Mesendoderm (in vitro differentiated cells): ENCODE measurements around the gene TNPO2.

ENCODE experiments used
- DNase-seq: peaks from one replicate; pipeline ENCODE4 v3.0.0; 2013
- H2AK5ac ChIP-seq: 2 replicates; pipeline ENCODE4 v1.6.1; 2013; ENCODE audit warnings: low read length, inconsistent platforms
- H2BK120ac ChIP-seq: 2 replicates; pipeline ENCODE4 v1.6.1; 2013; ENCODE audit warnings: low read depth, mild to moderate bottlenecking, low read length, moderate library complexity, mixed read lengths
- H2BK15ac ChIP-seq: replicated peaks from 2 replicates; pipeline ENCODE4 v1.6.1; 2013; ENCODE audit warnings: low read depth, mild to moderate bottlenecking, moderate library complexity
- H2BK5ac ChIP-seq: 2 replicates; pipeline ENCODE4 v1.6.1; 2013; ENCODE audit warnings: low read length, inconsistent platforms
- H3K18ac ChIP-seq: 2 replicates; pipeline ENCODE4 v1.6.1; 2013; ENCODE audit warnings: mild to moderate bottlenecking, low read length, mixed read lengths
- H3K23ac ChIP-seq: one replicate; pipeline ENCODE4 v1.6.1; 2013; ENCODE audit warnings: low read length
- H3K27ac ChIP-seq: 2 replicates; pipeline ENCODE4 v1.5.1; 2013; ENCODE audit warnings: low read depth, mild to moderate bottlenecking, inconsistent platforms, low read length, moderate library complexity
- H3K27me3 ChIP-seq: 2 replicates; pipeline ENCODE4 v1.6.1; 2013; ENCODE audit warnings: low read length, control low read depth, mild to moderate bottlenecking, inconsistent platforms; ENCODE audit not compliant: insufficient read depth, poor library complexity
- H3K36me3 ChIP-seq: 2 replicates; pipeline ENCODE4 v1.6.1; 2013; ENCODE audit warnings: low read length, inconsistent platforms; ENCODE audit not compliant: control insufficient read depth, insufficient read depth
- H3K4ac ChIP-seq: one replicate; pipeline ENCODE4 v1.6.1; 2013; ENCODE audit warnings: low read depth, mild to moderate bottlenecking, low read length, moderate library complexity
- H3K4me1 ChIP-seq: 2 replicates; pipeline ENCODE4 v1.6.1; 2013; ENCODE audit warnings: low read depth, low read length, inconsistent platforms; ENCODE audit not compliant: control insufficient read depth
- H3K4me2 ChIP-seq: 2 replicates; pipeline ENCODE4 v1.6.1; 2013; ENCODE audit warnings: low read length
- H3K4me3 ChIP-seq: 2 replicates; pipeline ENCODE4 v1.5.1; 2013; ENCODE audit warnings: mild to moderate bottlenecking, low read length
- H3K56ac ChIP-seq: one replicate; pipeline ENCODE4 v1.6.1; 2013; ENCODE audit warnings: low read length
- H3K79me1 ChIP-seq: 2 replicates; pipeline ENCODE4 v1.6.1; 2013; ENCODE audit warnings: low read length, inconsistent platforms
- H3K79me2 ChIP-seq: 2 replicates; pipeline ENCODE4 v1.6.1; 2013; ENCODE audit warnings: mild to moderate bottlenecking, low read length; ENCODE audit not compliant: control insufficient read depth, insufficient read depth
- H3K9ac ChIP-seq: 2 replicates; pipeline ENCODE4 v1.6.1; 2013; ENCODE audit warnings: low read length, inconsistent platforms
- H4K5ac ChIP-seq: one replicate; pipeline ENCODE4 v1.6.1; 2013; ENCODE audit warnings: low read length
- H4K8ac ChIP-seq: one replicate; pipeline ENCODE4 v1.6.1; 2013; ENCODE audit warnings: low read depth, mild to moderate bottlenecking, control low read depth, low read length, moderate library complexity
- WGBS: extraction: QIAGEN DNeasy Blood & Tissue Kit; methylation state at CpG from one replicate; pipeline ENCODE4 v1.1.7; 2013; ENCODE audit warnings: low lambda C conversion rate, missing lambda C conversion rate; ENCODE audit not compliant: insufficient coverage; ENCODE audit errors: extremely low coverage; 5-methylcytosine and 5-hydroxymethylcytosine counted together

The TNPO2 gene

DNA sequence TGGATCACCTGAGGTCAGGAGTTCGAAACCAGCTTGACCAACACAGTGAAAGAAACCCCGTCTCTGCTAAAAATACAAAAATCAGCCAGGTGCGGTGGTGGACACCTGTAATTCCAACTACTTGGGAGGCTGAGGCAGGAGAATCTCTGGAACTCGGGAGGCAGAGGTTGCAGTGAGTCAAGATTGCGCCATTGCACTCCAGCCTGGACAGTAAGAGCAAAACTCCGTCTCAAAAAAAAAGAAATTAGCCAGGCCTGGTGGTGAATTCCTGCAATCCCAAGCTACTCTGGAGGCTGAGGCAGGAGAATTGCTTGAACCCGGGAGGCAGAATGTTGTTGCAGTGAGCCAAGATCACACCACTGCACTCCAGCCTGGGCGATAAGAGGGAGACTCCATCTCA is 15.1 kb downstream of the TNPO2 start:
- no peak for DNase-seq
- H3K27me3 ChIP-seq: no peaks in the 10 kb centered on the region
- no peak overlapping the region for H3K27ac ChIP-seq
- WGBS: no CpG with 5 or more reads among the region's 8 CpGs
- H3K4ac ChIP-seq: no peak overlapping the region
- no peak overlapping the region for H3K4me3 ChIP-seq
- no peak overlapping the region for H3K9ac ChIP-seq
- H3K56ac ChIP-seq: no peak overlapping the region
- peaks cover 26% of the 10 kb centered on the region for H3K36me3 ChIP-seq
- no peak overlapping the region for H3K18ac ChIP-seq
- H3K79me2 ChIP-seq: no peaks in the 10 kb centered on the region
- H3K79me1 ChIP-seq: peaks cover 2% of the 10 kb centered on the region
- no peak overlapping the region for H2BK15ac ChIP-seq
- no peak overlapping the region for H2BK5ac ChIP-seq
- no peak overlapping the region for H3K4me2 ChIP-seq
- H3K4me1 ChIP-seq: no peaks in the 10 kb centered on the region
- no peak overlapping the region for H4K5ac ChIP-seq
- no peak overlapping the region for H3K23ac ChIP-seq
- no peak overlapping the region for H2AK5ac ChIP-seq
- no peak overlapping the region for H2BK120ac ChIP-seq
- no peak overlapping the region for H4K8ac ChIP-seq

DNA sequence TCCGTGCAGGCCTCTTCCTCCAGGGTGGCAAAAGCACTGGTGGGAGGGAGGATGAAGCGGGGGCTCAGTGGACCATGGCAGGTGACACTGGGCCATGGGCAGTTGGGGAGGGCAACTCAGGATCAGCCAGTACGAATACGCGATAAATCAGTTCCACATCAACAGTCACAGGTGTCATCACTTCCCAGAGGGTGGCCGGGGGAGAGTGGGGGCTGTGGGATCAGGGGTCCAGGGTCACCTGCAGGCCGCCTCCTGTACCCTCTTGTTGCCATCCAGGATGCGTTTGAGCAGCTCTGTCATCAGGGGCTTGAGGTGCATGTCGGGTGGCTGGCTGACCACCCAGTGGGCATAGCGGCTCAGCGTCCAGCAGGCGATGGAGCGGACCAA is 17.4 kb downstream of the TNPO2 start:
- no peaks in the 10 kb centered on the region for H3K79me2 ChIP-seq
- no peak overlapping the region for H3K9ac ChIP-seq
- H3K27me3 ChIP-seq: no peaks in the 10 kb centered on the region
- H4K5ac ChIP-seq: no peak overlapping the region
- H3K36me3 ChIP-seq: peaks cover 31% of the 10 kb centered on the region
- no peak overlapping the region for H4K8ac ChIP-seq
- WGBS: no CpG with 5 or more reads among the region's 13 CpGs
- no peak overlapping the region for H3K27ac ChIP-seq
- no peak overlapping the region for H3K4me3 ChIP-seq
- no peak overlapping the region for H2BK5ac ChIP-seq
- DNase-seq: no peak
- no peak overlapping the region for H3K23ac ChIP-seq
- H3K79me1 ChIP-seq: peaks cover 4% of the 10 kb centered on the region
- H2BK15ac ChIP-seq: no peak overlapping the region
- H3K4ac ChIP-seq: no peak overlapping the region
- no peak overlapping the region for H3K4me2 ChIP-seq
- H3K18ac ChIP-seq: no peak overlapping the region
- no peak overlapping the region for H2BK120ac ChIP-seq
- H3K4me1 ChIP-seq: no peaks in the 10 kb centered on the region
- H3K56ac ChIP-seq: no peak overlapping the region
- no peak overlapping the region for H2AK5ac ChIP-seq

DNA sequence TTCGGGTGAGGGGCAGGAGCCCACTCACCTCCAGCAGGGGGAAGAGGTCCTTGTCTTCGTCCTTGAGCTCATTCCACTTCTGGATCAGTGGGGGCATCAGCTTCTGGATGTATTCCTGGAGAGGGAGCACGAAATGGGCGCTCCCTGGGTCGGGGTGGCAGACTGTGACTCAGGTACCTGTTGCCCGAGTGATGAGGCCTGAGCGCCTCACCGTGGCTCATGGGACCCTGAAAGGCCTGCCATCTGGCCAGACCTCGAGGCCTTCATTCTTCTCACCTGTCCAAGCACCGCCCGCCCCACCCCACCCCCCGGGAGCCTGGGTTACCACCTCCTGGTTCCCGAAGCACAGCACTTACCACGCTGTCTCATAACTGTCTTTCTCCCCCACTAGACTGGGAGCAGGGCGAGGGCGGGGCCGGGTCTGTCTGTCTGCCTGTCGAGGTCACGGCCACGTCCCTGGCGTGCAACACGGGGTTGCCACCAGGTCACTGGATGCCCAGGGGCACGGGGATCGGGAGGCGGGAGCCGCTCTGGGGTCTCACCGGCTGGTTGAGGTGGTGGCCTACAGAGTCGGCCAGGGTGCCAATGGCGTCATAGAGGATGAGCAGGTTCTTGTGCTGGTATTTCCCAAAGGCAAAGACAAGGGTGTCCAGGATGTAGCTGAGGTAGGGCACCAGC is 17.9 kb downstream of the TNPO2 start:
- H3K79me2 ChIP-seq: no peaks in the 10 kb centered on the region
- no peaks in the 10 kb centered on the region for H3K4me1 ChIP-seq
- no peak overlapping the region for H3K56ac ChIP-seq
- H4K5ac ChIP-seq: no peak overlapping the region
- no peak overlapping the region for H4K8ac ChIP-seq
- no peak overlapping the region for H3K18ac ChIP-seq
- peaks cover 33% of the 10 kb centered on the region for H3K36me3 ChIP-seq
- no peak overlapping the region for H3K9ac ChIP-seq
- H2BK5ac ChIP-seq: no peak overlapping the region
- no peak overlapping the region for H2BK120ac ChIP-seq
- WGBS: no CpG with 5 or more reads among the region's 29 CpGs
- H2BK15ac ChIP-seq: no peak overlapping the region
- H3K23ac ChIP-seq: no peak overlapping the region
- DNase-seq: no peak
- H3K4me2 ChIP-seq: no peak overlapping the region
- no peak overlapping the region for H3K4ac ChIP-seq
- H2AK5ac ChIP-seq: no peak overlapping the region
- H3K79me1 ChIP-seq: peaks cover 4% of the 10 kb centered on the region
- H3K4me3 ChIP-seq: no peak overlapping the region
- H3K27me3 ChIP-seq: no peaks in the 10 kb centered on the region
- no peak overlapping the region for H3K27ac ChIP-seq

DNA sequence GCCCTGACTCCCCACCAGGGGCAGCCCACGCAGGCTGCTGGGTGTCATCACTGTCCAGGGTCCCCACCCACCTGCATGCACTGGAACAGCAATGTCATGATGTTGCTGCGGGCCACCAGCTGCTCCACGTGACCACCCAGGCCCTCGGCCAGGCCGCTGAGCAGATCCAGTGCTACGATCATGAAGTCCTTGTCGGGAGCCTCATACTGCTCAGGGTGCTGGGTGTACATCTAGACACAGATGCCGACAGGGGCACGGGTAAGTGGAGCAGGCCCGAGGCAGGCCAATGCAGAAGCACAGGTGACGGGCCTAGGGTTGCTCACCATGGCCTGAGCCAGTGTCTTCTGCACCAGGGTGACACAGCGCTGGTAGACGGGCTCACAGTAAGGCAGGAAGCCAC is 18.6 kb downstream of the TNPO2 start:
- peaks cover 31% of the 10 kb centered on the region for H3K36me3 ChIP-seq
- no CpG with 5 or more reads among the region's 13 CpGs for WGBS
- H2AK5ac ChIP-seq: no peak overlapping the region
- no peak overlapping the region for H2BK120ac ChIP-seq
- H3K27ac ChIP-seq: no peak overlapping the region
- H3K4me1 ChIP-seq: no peaks in the 10 kb centered on the region
- no peak overlapping the region for H3K4me3 ChIP-seq
- no peak for DNase-seq
- H3K4ac ChIP-seq: no peak overlapping the region
- H2BK5ac ChIP-seq: no peak overlapping the region
- no peak overlapping the region for H4K5ac ChIP-seq
- no peak overlapping the region for H3K56ac ChIP-seq
- H3K18ac ChIP-seq: no peak overlapping the region
- no peaks in the 10 kb centered on the region for H3K79me2 ChIP-seq
- no peaks in the 10 kb centered on the region for H3K27me3 ChIP-seq
- no peak overlapping the region for H2BK15ac ChIP-seq
- H4K8ac ChIP-seq: no peak overlapping the region
- no peak overlapping the region for H3K23ac ChIP-seq
- no peak overlapping the region for H3K4me2 ChIP-seq
- H3K79me1 ChIP-seq: peaks cover 4% of the 10 kb centered on the region
- no peak overlapping the region for H3K9ac ChIP-seq

DNA sequence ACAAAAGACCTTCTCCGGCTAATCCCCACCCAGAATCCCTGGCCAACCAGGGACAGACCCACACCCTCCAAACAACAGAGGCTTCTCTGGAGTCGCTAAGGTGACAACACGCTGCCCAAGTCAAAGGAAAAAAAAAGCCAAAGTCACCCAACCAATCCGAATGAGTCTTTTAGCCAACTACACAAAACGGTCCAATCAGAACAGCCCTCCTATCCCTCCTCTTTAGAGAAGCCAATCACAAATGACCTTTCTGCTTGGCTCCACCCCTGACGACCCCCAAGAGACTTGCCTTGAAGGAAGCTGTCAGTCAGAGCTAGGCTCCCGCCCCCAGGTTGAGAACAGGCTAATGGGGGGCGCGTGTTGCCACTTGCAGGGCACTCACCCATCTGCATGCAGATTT is 20.7 kb downstream of the TNPO2 start:
- Histone ChIP-seq H3K27ac (no peak overlapping the region), H3K79me2 (no peaks in the 10 kb centered on the region), H2BK120ac (no peak overlapping the region), H3K27me3 (no peaks in the 10 kb centered on the region), H4K8ac (no peak overlapping the region), H2BK5ac (no peak overlapping the region), H3K18ac (no peak overlapping the region), H2BK15ac (no peak overlapping the region), H4K5ac (no peak overlapping the region), H3K79me1 (peaks cover 4% of the 10 kb centered on the region), H3K56ac (no peak overlapping the region), H3K4me1 (no peaks in the 10 kb centered on the region), H3K4me2 (no peak overlapping the region), H3K4ac (no peak overlapping the region), H2AK5ac (no peak overlapping the region), H3K36me3 (peaks cover 26% of the 10 kb centered on the region), H3K9ac (no peak overlapping the region), H3K4me3 (no peak overlapping the region), H3K23ac (no peak overlapping the region)
- DNase-seq: peak; percentile 97
- WGBS: no CpG with 5 or more reads among the region's 9 CpGs
